ENCODE results near the gene DHH.

The DHH gene

GRCh38 chr12:49050507-49051372 lies 43.9 kb downstream of the DHH start:
- no peak for DNase-seq (ENCODE audit: low read depth)

- no peak for DNase-seq (ENCODE audit: low read depth)
Observed at GRCh38 chr12:49049566-49050224, 44.9 kb downstream of the DHH start.

- no peak for DNase-seq (ENCODE audit: low read depth)
Observed at GRCh38 chr12:49048953-49049352, 45.6 kb downstream of the DHH start.

GRCh38 chr12:49046129-49046895 lies 48.3 kb downstream of the DHH start:
- DNase-seq (ENCODE audit: low read depth): no peak

GRCh38 chr12:49044660-49045059 lies 49.9 kb downstream of the DHH start:
- no peak for DNase-seq (ENCODE audit: low read depth)

GRCh38 chr12:49043856-49044258 lies 50.7 kb downstream of the DHH start:
- no peak for DNase-seq (ENCODE audit: low read depth)

- no peak for DNase-seq (ENCODE audit: low read depth)
Observed at GRCh38 chr12:49043241-49043640, 51.4 kb downstream of the DHH start.

GRCh38 chr12:49041881-49042484 lies 52.6 kb downstream of the DHH start:
- no peak for DNase-seq (ENCODE audit: low read depth)

GRCh38 chr12:49041036-49041880 lies 53.3 kb downstream of the DHH start:
- no peak for DNase-seq (ENCODE audit: low read depth)

GRCh38 chr12:49040364-49040855 lies 54.2 kb downstream of the DHH start:
- DNase-seq (ENCODE audit: low read depth): no peak

- no peak for DNase-seq (ENCODE audit: low read depth)
Observed at GRCh38 chr12:49039421-49040363, 54.9 kb downstream of the DHH start.

- no peak for DNase-seq (ENCODE audit: low read depth)
Observed at GRCh38 chr12:49038291-49038955, 56.2 kb downstream of the DHH start.

- no peak for DNase-seq (ENCODE audit: low read depth)
Observed at GRCh38 chr12:49037947-49038237, 56.7 kb downstream of the DHH start.

GRCh38 chr12:49037111-49037946 lies 57.3 kb downstream of the DHH start:
- no peak for DNase-seq (ENCODE audit: low read depth)

Measured in fibroblast of the conjunctiva (primary cell).